ENCODE measurements around the gene TP53I11.

DNA sequence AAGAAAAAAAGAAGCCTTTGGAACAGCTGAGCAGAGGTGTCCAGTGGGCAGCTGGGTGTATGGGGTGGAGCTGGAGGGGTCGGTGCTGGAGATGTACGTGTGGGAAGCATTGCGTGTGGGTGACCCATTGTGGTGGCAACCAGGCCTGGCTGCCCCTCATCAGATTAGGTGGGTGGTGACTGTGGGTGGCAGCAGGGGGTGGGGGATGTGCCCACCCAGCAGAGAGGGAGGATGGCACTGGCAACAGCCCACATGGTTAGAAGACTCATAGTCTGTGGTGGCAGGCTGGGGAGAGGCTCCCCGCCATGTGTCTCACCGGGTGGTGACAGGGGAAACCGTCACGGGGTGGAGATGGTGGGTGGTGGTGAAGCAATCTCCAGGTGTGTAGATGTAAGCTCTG lies 27.6 kb downstream of the TP53I11 start:
- TF ChIP-seq, protein P1, sequence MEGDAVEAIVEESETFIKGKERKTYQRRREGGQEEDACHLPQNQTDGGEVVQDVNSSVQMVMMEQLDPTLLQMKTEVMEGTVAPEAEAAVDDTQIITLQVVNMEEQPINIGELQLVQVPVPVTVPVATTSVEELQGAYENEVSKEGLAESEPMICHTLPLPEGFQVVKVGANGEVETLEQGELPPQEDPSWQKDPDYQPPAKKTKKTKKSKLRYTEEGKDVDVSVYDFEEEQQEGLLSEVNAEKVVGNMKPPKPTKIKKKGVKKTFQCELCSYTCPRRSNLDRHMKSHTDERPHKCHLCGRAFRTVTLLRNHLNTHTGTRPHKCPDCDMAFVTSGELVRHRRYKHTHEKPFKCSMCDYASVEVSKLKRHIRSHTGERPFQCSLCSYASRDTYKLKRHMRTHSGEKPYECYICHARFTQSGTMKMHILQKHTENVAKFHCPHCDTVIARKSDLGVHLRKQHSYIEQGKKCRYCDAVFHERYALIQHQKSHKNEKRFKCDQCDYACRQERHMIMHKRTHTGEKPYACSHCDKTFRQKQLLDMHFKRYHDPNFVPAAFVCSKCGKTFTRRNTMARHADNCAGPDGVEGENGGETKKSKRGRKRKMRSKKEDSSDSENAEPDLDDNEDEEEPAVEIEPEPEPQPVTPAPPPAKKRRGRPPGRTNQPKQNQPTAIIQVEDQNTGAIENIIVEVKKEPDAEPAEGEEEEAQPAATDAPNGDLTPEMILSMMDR (IDR thresholded peaks at IDR 0.05; ENCODE audit: low read length): no peak
- TF ChIP-seq EZH2 (IDR thresholded peaks at IDR 0.05; ENCODE audit: borderline replicate concordance, low read length): no peak

Data from OCI-LY1 (cell line).